OCI-LY7 (cell line): ENCODE data around the gene SRGAP1. TPM values are rescaled to one million over a fixed set of nuclear protein-coding genes. Genes with fewer than 3 reads are reported as not detected.

Experiments used
- BruUV-seq: library from RNA; stranded (reverse); fragments of 400-500 nt; replicated peaks from 2 replicates; lab custom pipeline; 2021; lab: Mats Ljungman, UMichigan
- CTCF ChIA-PET: fragments of 300-600 bp; sonication (Branson Sonifier 250); formaldehyde crosslinking; loops from one replicate; lab custom pipeline; 2022; ENCODE audit warnings: antibody characterized with exemption; ENCODE audit not compliant: unreplicated experiment; lab: Charles Lee
- POLR2A ChIA-PET: fragments of 300-600 bp; sonication (Branson Sonifier 250); formaldehyde crosslinking; loops from one replicate; lab custom pipeline; 2022; ENCODE audit warnings: antibody characterized with exemption; lab: Charles Lee
- DNase-seq: peaks from one replicate; pipeline ENCODE4 v3.0.0-alpha.2; 2015; ENCODE audit warnings: low spot score
- H2AFZ ChIP-seq: fragments of 200-600 bp; sonication (generic), shearing (Covaris generic); 2 replicates; pipeline ENCODE4 v1.6.1; 2014; ENCODE audit warnings: mild to moderate bottlenecking, antibody characterized with exemption, low read length, moderate library complexity
- H3K27ac ChIP-seq: fragments of 200-600 bp; sonication (generic); 2 replicates; pipeline ENCODE4 v1.5.1; 2014; ENCODE audit warnings: mixed run types, low read depth, mild to moderate bottlenecking, moderate library complexity, low read length, inconsistent platforms; ENCODE audit not compliant: poor library complexity, severe bottlenecking
- H3K36me3 ChIP-seq: fragments of 200-600 bp; sonication (generic); 2 replicates; pipeline ENCODE4 v1.6.1; 2014; ENCODE audit warnings: mild to moderate bottlenecking, antibody characterized with exemption, low read length, moderate library complexity, mixed read lengths; ENCODE audit not compliant: insufficient read depth
- H3K4me1 ChIP-seq: fragments of 200-600 bp; sonication (generic); 2 replicates; pipeline ENCODE4 v1.5.1; 2014; ENCODE audit warnings: mild to moderate bottlenecking, low read length; ENCODE audit not compliant: insufficient read depth, poor library complexity, severe bottlenecking
- H3K4me2 ChIP-seq: fragments of 200-600 bp; sonication (generic); 2 replicates; pipeline ENCODE4 v1.6.1; 2014; ENCODE audit warnings: mild to moderate bottlenecking, low read length
- H3K4me3 ChIP-seq: fragments of 200-600 bp; sonication (generic); 2 replicates; pipeline ENCODE4 v1.5.1; 2014; ENCODE audit warnings: mild to moderate bottlenecking, low read depth, low read length; ENCODE audit not compliant: poor library complexity, severe bottlenecking
- H3K79me2 ChIP-seq: fragments of 200-600 bp; sonication (generic); 2 replicates; pipeline ENCODE4 v1.6.1; 2016; ENCODE audit warnings: low read depth, mild to moderate bottlenecking, low read length, moderate library complexity, mixed read lengths; ENCODE audit not compliant: insufficient read depth
- H3K9me2 ChIP-seq: fragments of 200-600 bp; sonication (generic); 2 replicates; pipeline ENCODE4 v1.6.1; 2016; ENCODE audit warnings: mild to moderate bottlenecking, low read length, mixed read lengths; ENCODE audit not compliant: insufficient read depth
- H3K9me3 ChIP-seq: fragments of 200-600 bp; sonication (generic); 2 replicates; pipeline ENCODE4 v1.6.1; 2014; ENCODE audit warnings: mild to moderate bottlenecking, mixed run types, low read length, mixed read lengths
- H4K20me1 ChIP-seq: fragments of 200-600 bp; sonication (generic); 2 replicates; pipeline ENCODE4 v1.6.1; 2014; ENCODE audit warnings: mild to moderate bottlenecking, antibody characterized with exemption, low read length, moderate library complexity, mixed read lengths; ENCODE audit not compliant: insufficient read depth
- CTCF ChIP-seq: fragments of 200-600 bp; sonication (generic); conservative IDR thresholded peaks from 2 replicates; pipeline ENCODE4 v1.5.1; 2014; ENCODE audit warnings: mild to moderate bottlenecking, antibody characterized with exemption, low read length, moderate library complexity, mixed read lengths
- EZH2phosphoT487 ChIP-seq: fragments of 200-600 bp; sonication (generic); IDR thresholded peaks from 2 replicates; pipeline ENCODE4 v1.6.1; 2018; ENCODE audit warnings: low read depth, borderline replicate concordance, mild to moderate bottlenecking, mixed run types, antibody characterized with exemption, low read length, moderate library complexity, mixed read lengths
- intact Hi-C: fragments of 100-400 bp; cut with micrococcal nuclease; formaldehyde crosslinking; loops from one replicate; pipeline ENCODE4 v1.10.0; 2022; ENCODE audit not compliant: unreplicated experiment
- total RNA-seq, 2 experiments: library from RNA; depleted of rRNA in 1 of 2; stranded (reverse); fragments of >200 nt in 1 of 2; shearing (Covaris generic) in 1 of 2; gene quantifications; 2 replicates each; pipeline ENCODE4 v1.2.3, GENCODE V29; 2014 to 2022

Gene SRGAP1
- total RNA-seq, 2 experiments from 2014 or later: 0.06 TPM; not detected in 1

DNA sequence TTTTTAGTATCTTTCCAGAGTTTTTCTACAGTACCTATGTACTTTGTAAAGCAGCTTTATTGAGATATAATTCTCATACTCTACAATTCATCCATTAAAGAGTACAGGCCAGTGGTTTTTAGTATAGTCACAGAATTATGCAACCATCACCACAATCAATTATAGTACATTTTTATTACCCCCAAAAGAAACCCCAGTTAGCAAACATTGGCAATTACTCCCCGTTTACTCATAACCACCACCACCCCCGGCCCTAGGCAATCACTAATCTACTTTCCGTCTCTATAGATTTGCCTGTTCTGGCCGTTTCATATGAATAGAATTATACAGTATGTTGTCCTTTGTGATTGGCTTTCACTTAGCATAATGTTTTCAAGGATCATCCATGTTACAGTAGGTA, 257.8 kb downstream of the SRGAP1 start:
- no peak overlapping the region for H3K27ac ChIP-seq
- no TSS peak for BruUV-seq

DNA sequence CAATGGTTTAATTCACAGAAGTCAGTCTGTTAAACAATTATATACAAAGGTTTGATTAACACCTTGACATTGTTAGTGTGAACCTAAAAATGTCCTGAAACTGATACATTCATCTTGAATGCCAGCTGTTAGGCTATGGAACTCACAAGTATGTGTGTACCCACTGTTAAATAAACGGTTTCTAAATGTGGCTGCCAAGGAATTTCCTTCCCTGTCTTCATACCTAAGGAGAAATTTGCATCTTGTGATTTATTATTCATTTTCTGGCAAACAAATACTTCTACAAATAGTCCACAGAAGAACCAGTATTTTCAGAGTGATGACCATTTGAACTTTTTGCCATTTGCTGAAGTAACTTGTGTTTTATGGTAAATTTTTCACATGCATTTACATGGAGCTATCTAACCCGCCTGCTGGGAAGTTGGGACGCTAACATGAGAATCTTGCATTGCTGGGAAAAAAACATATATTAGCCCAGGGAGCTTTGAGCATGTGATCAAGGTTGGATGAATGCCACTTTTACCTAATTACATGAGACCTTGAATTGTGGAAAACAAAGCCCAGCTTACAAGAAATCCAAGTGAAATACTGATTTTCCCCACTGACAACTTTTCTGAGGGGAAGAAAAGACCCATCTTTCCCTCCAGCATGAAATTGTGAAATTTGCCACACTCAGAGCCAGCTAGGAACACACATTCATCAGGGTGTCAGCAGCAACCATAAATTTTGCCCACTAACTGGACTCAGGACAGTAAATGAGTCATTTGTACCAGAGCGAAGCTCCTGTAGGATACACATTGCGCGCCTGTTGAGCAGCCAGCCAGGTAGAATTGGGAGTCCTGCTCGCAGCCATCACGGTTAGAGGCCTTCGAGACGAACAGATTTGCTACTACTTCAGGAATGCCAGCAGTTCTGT, 259.6 kb downstream of the SRGAP1 start:
- Histone ChIP-seq H3K79me2 (no peaks in the 10 kb centered on the region), H3K9me3 (no peaks in the 10 kb centered on the region), H3K9me2 (no peaks in the 10 kb centered on the region), H3K4me2 (no peak overlapping the region), H4K20me1 (no peaks in the 10 kb centered on the region), H3K4me3 (no peak overlapping the region), H2AFZ (no peak overlapping the region), H3K4me1 (no peaks in the 10 kb centered on the region), H3K36me3 (no peaks in the 10 kb centered on the region), H3K27ac (no peak overlapping the region)
- no TSS peak for BruUV-seq
- ChIA-PET POLR2A (interaction anchor here (0.6 kb wide), 1 partner anchor 153 kb away, joined by 4 read pairs; no protein-coding TSS in a partner anchor), CTCF (no interaction called here)
- TF ChIP-seq CTCF (no peak), EZH2phosphoT487 (no peak)
- DNase-seq: no peak
- intact Hi-C loops: no loop called here

More for the DNA sequence above, 257.8 kb downstream of the SRGAP1 start:
- no peaks in the 10 kb centered on the region for H4K20me1 ChIP-seq
- no peak for DNase-seq
- POLR2A ChIA-PET: no interaction called here
- no peak for TF ChIP-seq CTCF
- no peak for TF ChIP-seq EZH2phosphoT487
- H3K36me3 ChIP-seq: no peaks in the 10 kb centered on the region
- CTCF ChIA-PET: no interaction called here
- no peak overlapping the region for H2AFZ ChIP-seq
- no peaks in the 10 kb centered on the region for H3K9me2 ChIP-seq
- no peak overlapping the region for H3K4me3 ChIP-seq
- H3K9me3 ChIP-seq: no peaks in the 10 kb centered on the region
- H3K79me2 ChIP-seq: no peaks in the 10 kb centered on the region
- no peaks in the 10 kb centered on the region for H3K4me1 ChIP-seq
- intact Hi-C loops: no loop called here
- H3K4me2 ChIP-seq: no peak overlapping the region

DNA sequence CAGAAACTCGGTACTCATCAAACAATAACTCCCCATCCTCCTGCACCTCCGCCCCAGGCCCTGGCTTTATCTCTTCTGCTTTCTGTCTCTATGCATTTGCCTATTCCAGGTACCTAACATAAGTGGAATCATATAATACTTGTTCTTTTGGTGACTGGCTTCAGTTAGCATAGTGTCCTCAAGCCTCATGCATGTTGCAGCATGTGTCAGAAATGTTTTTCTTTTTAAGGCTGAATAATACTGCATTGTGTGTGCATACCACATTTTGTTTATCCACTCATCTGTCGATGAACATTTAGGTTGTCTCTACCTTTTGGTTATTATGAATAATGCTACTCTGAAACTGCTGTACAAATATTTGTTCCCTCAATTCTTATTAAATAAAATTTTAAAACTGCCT, 260.5 kb downstream of the SRGAP1 start:
- TF ChIP-seq EZH2phosphoT487 (no peak), CTCF (no peak)
- Histone ChIP-seq H3K9me2 (no peaks in the 10 kb centered on the region), H3K36me3 (no peaks in the 10 kb centered on the region), H3K9me3 (no peaks in the 10 kb centered on the region), H3K27ac (no peak overlapping the region), H2AFZ (no peak overlapping the region), H3K4me1 (no peaks in the 10 kb centered on the region), H3K79me2 (no peaks in the 10 kb centered on the region), H3K4me2 (no peak overlapping the region), H3K4me3 (no peak overlapping the region), H4K20me1 (no peaks in the 10 kb centered on the region)
- CTCF ChIA-PET: no interaction called here
- intact Hi-C loops: no loop called here
- no TSS peak for BruUV-seq
- DNase-seq: no peak
- POLR2A ChIA-PET: no interaction called here
